HepG2 (cell line): ENCODE results near the gene ERH. TPM values are rescaled to one million over a fixed set of nuclear protein-coding genes. Genes with fewer than 3 reads are reported as not detected.
A peak's percentile ranks its signal among the peaks of the same experiment; 100 is the strongest.

ENCODE experiments used
- BRF2 ChIP-seq: sonication (generic); formaldehyde crosslinking; IDR thresholded peaks from 2 replicates; pipeline ENCODE4 v1.8.1; 2022; ENCODE audit warnings: mild to moderate bottlenecking, missing genetic modification reagents
- CHCHD3 ChIP-seq: sonication (generic); formaldehyde crosslinking; IDR thresholded peaks from 2 replicates; pipeline ENCODE4 v1.8.0; 2022; ENCODE audit warnings: mild to moderate bottlenecking, missing genetic modification reagents, moderate library complexity
- FOXA1 ChIP-seq, 2 experiments: fragments of 450-650 bp in 1 of 2; sonication (generic) in 1 of 2; formaldehyde crosslinking in 1 of 2; IDR thresholded peaks; 2 replicates each; pipeline versions ENCODE4 v1.4.0 to v1.6.1; 2016 to 2020; ENCODE audit warnings: missing genetic modification reagents in 1 of 2
- GTF3A ChIP-seq: sonication (generic); formaldehyde crosslinking; conservative IDR thresholded peaks from 2 replicates; pipeline ENCODE4 v1.4.0; 2020; ENCODE audit warnings: mild to moderate bottlenecking, missing genetic modification reagents
- MIER2 ChIP-seq: IDR thresholded peaks from 2 replicates; pipeline ENCODE4 v1.6.1; 2016; ENCODE audit warnings: missing biosample characterization, missing genetic modification reagents
- MXI1 ChIP-seq: IDR thresholded peaks from 3 replicates; pipeline ENCODE4 v1.6.1; 2012; ENCODE audit warnings: low read depth, low read length, inconsistent platforms, borderline replicate concordance
- SOX13 ChIP-seq, 3 experiments: fragments of 450-650 bp in 1 of 3; sonication (generic) in 1 of 3; formaldehyde crosslinking in 1 of 3; IDR thresholded peaks in 2 of 3; conservative IDR thresholded peaks in 1 of 3; 2 replicates each; pipeline versions ENCODE4 v1.5.0 to v1.6.1; 2016 to 2020; ENCODE audit warnings: antibody characterized with exemption in 1 of 3, mild to moderate bottlenecking in 1 of 3, missing compliant biosample characterization in 1 of 3, missing genetic modification reagents in 1 of 3, moderate library complexity in 1 of 3
- TBP ChIP-seq: sonication (generic); formaldehyde crosslinking; IDR thresholded peaks from 2 replicates; pipeline ENCODE4 v1.5.0; 2020; ENCODE audit warnings: missing genetic modification reagents
- TCF7 ChIP-seq: sonication (generic); IDR thresholded peaks from 2 replicates; pipeline ENCODE4 v1.6.1; 2016; ENCODE audit warnings: antibody characterized with exemption, low read depth
- THAP7 ChIP-seq: sonication (generic); formaldehyde crosslinking; IDR thresholded peaks from 2 replicates; pipeline ENCODE4 v1.8.1; 2023; ENCODE audit warnings: mild to moderate bottlenecking, missing genetic modification reagents
- ZBTB21 ChIP-seq: sonication (generic); formaldehyde crosslinking; IDR thresholded peaks from 2 replicates; pipeline ENCODE4 v1.4.0; 2020; ENCODE audit warnings: missing genetic modification reagents
- ZFYVE20 ChIP-seq: sonication (generic); formaldehyde crosslinking; IDR thresholded peaks from 2 replicates; pipeline ENCODE4 v1.8.0; 2023; ENCODE audit warnings: low read depth, mild to moderate bottlenecking, moderate library complexity, missing genetic modification reagents, borderline replicate concordance
- ZKSCAN1 ChIP-seq: fragments of 150-350 bp; IDR thresholded peaks from 2 replicates; pipeline ENCODE4 v1.6.1; 2014; ENCODE audit warnings: low read length
- ZNF143 ChIP-seq: sonication (generic); formaldehyde crosslinking; IDR thresholded peaks from 2 replicates; pipeline ENCODE4 v1.4.0; 2020; ENCODE audit warnings: missing genetic modification reagents
- ZNF205 ChIP-seq: IDR thresholded peaks from 2 replicates; pipeline ENCODE4 v1.6.1; 2018; ENCODE audit warnings: missing biosample characterization, missing genetic modification reagents
- ZNF253 ChIP-seq: sonication (generic); formaldehyde crosslinking; IDR thresholded peaks from 2 replicates; pipeline ENCODE4 v1.8.0; 2022; ENCODE audit warnings: mild to moderate bottlenecking, missing genetic modification reagents, borderline replicate concordance
- ZNF432 ChIP-seq: sonication (generic); formaldehyde crosslinking; IDR thresholded peaks from 2 replicates; pipeline ENCODE4 v1.5.0; 2020; ENCODE audit warnings: missing genetic modification reagents, mild to moderate bottlenecking, borderline replicate concordance
- ZNF503 ChIP-seq: sonication (generic); formaldehyde crosslinking; IDR thresholded peaks from 2 replicates; pipeline ENCODE4 v1.4.0; 2020; ENCODE audit warnings: missing genetic modification reagents
- ZNF605 ChIP-seq: sonication (generic); formaldehyde crosslinking; IDR thresholded peaks from 2 replicates; pipeline ENCODE4 v1.8.0; 2022; ENCODE audit warnings: mild to moderate bottlenecking, missing genetic modification reagents
- ZNF761 ChIP-seq: sonication (generic); formaldehyde crosslinking; conservative IDR thresholded peaks from 2 replicates; pipeline ENCODE4 v1.4.0; 2020; ENCODE audit warnings: mild to moderate bottlenecking, missing genetic modification reagents
- ZNF775 ChIP-seq: sonication (generic); formaldehyde crosslinking; IDR thresholded peaks from 2 replicates; pipeline ENCODE4 v1.4.0; 2020; ENCODE audit warnings: missing genetic modification reagents, mild to moderate bottlenecking, moderate library complexity, borderline replicate concordance
- ZNF879 ChIP-seq: sonication (generic); formaldehyde crosslinking; IDR thresholded peaks from 2 replicates; pipeline ENCODE4 v1.8.1; 2023; ENCODE audit warnings: missing genetic modification reagents
- polyA plus RNA-seq, 8 experiments: library from polyadenylated mRNA; depleted of rRNA in 3 of 8; stranded (reverse) in 7 of 8; unstranded in 1 of 8; fragments of >200 nt; fragmentation: Illumina TruSeq in 4 of 8; extraction: Trizol in 4 of 8; gene quantifications; 2 replicates each; pipeline versions ENCODE4 v1.2.1 to v1.2.3, GENCODE V29; 2011 to 2016; ENCODE audit warnings: low read depth in 4 of 8, missing spikeins in 1 of 8, mixed read lengths in 1 of 8; ENCODE audit not compliant: insufficient read depth in 1 of 8
- total RNA-seq, 5 experiments: library from RNA; depleted of rRNA; stranded (reverse); fragments of >200 nt; fragmentation: Illumina TruSeq; extraction: Trizol; gene quantifications; 2 replicates each; pipeline ENCODE4 v1.2.3, GENCODE V29; 2016; ENCODE audit warnings: low read depth in 1 of 5

The ERH gene
- total and polyA plus RNA-seq, 2 of the 13 experiments (the other 11 are each of a cell fraction or from before 2014, with no cell fraction given), result 105 to 341 TPM

- TF ChIP-seq THAP7 (CRISPR knock-in tag) (no peak), MXI1 (no peak; the same call in 2 of the 3 replicates), ZBTB21 (CRISPR knock-in tag) (no peak), MIER2 (no peak), ZNF432 (CRISPR knock-in tag) (no peak), ZNF605 (no peak), ZNF205 (CRISPR knock-in tag) (0 out of 2 replicates have a peak, but pooled peaks have one; percentile 35), ZNF503 (CRISPR knock-in tag) (no peak), FOXA1 (IDR thresholded peaks at IDR 0.05) (peak; percentile 75), FOXA1 (CRISPR knock-in tag; IDR thresholded peaks at IDR 0.05) (peak; percentile 76), ZFYVE20 (no peak), ZNF253 (no peak), ZNF143 (no peak), ZNF761 (CRISPR knock-in tag) (no peak), GTF3A (CRISPR knock-in tag) (no peak), CHCHD3 (CRISPR knock-in tag) (no peak), SOX13 (IDR thresholded peaks at IDR 0.05) (no peak), SOX13 (CRISPR knock-in tag; conservative IDR thresholded peaks at IDR 0.05 in 1 of 2, IDR thresholded peaks at IDR 0.05 in 1 of 2) (peak in 1 of 2 experiments; percentile 34; a peak in 1 of 4 replicates), ZNF775 (CRISPR knock-in tag) (no peak), ZKSCAN1 (no peak), TBP (no peak), TCF7 (peak; percentile 43), BRF2 (CRISPR knock-in tag) (no peak), ZNF879 (CRISPR knock-in tag) (no peak)
These were observed 26.2 kb upstream of the ERH start (continued) for GRCh38 chr14:69424149-69424923.
